SK-N-SH treated with all-trans-retinoic acid at 6 μM for 48 hours (cell line): ENCODE measurements around the gene HHAT.

Source experiments
- CSRNP3 ChIP-seq: fragments of 250-450 bp; sonication (Bioruptor Pico); IDR thresholded peaks from 2 replicates; pipeline ENCODE4 v1.5.1; 2021; ENCODE audit warnings: mild to moderate bottlenecking, moderate library complexity
- ESRRG ChIP-seq: fragments of 250-450 bp; sonication (Bioruptor Pico); IDR thresholded peaks from 2 replicates; pipeline ENCODE4 v1.6.1; 2021; ENCODE audit warnings: mild to moderate bottlenecking
- GLIS3 ChIP-seq: fragments of 250-450 bp; sonication (Bioruptor Pico); IDR thresholded peaks from 2 replicates; pipeline ENCODE4 v1.5.0; 2020; ENCODE audit warnings: mild to moderate bottlenecking, moderate library complexity
- OSR1 ChIP-seq: fragments of 250-450 bp; sonication (Bioruptor Pico); IDR thresholded peaks from 2 replicates; pipeline ENCODE4 v1.8.0; 2022; ENCODE audit warnings: moderate library complexity, mild to moderate bottlenecking, inconsistent platforms
- PPARA ChIP-seq: fragments of 250-450 bp; sonication (Bioruptor Pico); IDR thresholded peaks from 2 replicates; pipeline ENCODE4 v1.5.0; 2020; ENCODE audit warnings: mild to moderate bottlenecking, borderline replicate concordance
- ZFP3 ChIP-seq: fragments of 250-450 bp; sonication (Bioruptor Pico); IDR thresholded peaks from 2 replicates; pipeline ENCODE4 v1.5.0; 2020; ENCODE audit warnings: mild to moderate bottlenecking, moderate library complexity
- ZNF70 ChIP-seq: fragments of 450-650 bp; formaldehyde crosslinking; IDR thresholded peaks from 2 replicates; pipeline ENCODE4 v1.5.0; 2020; ENCODE audit warnings: mild to moderate bottlenecking, moderate library complexity
- TF ChIP-seq, protein P1 (sequence below): fragments of 250-450 bp; sonication (Bioruptor Pico); IDR thresholded peaks from 2 replicates; pipeline ENCODE4 v1.8.0; 2020; ENCODE audit warnings: mild to moderate bottlenecking, moderate library complexity, borderline replicate concordance

GRCh38 chr1:210531475-210532222 lies 202.9 kb downstream of the HHAT start:
- TF ChIP-seq GLIS3 (CRISPR knock-in tag) (no peak), ZNF70 (CRISPR knock-in tag) (no peak), OSR1 (CRISPR knock-in tag) (no peak), ZFP3 (CRISPR knock-in tag) (no peak), PPARA (CRISPR knock-in tag) (no peak), ESRRG (CRISPR knock-in tag) (no peak), CSRNP3 (CRISPR knock-in tag) (no peak)
- TF ChIP-seq, protein P1, sequence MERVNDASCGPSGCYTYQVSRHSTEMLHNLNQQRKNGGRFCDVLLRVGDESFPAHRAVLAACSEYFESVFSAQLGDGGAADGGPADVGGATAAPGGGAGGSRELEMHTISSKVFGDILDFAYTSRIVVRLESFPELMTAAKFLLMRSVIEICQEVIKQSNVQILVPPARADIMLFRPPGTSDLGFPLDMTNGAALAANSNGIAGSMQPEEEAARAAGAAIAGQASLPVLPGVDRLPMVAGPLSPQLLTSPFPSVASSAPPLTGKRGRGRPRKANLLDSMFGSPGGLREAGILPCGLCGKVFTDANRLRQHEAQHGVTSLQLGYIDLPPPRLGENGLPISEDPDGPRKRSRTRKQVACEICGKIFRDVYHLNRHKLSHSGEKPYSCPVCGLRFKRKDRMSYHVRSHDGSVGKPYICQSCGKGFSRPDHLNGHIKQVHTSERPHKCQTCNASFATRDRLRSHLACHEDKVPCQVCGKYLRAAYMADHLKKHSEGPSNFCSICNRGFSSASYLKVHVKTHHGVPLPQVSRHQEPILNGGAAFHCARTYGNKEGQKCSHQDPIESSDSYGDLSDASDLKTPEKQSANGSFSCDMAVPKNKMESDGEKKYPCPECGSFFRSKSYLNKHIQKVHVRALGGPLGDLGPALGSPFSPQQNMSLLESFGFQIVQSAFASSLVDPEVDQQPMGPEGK (CRISPR knock-in tag), result no peak
